Upper lobe of right lung (tissue), 1 donor: ENCODE results near the gene PTH2. TPM values are rescaled to one million over a fixed set of nuclear protein-coding genes. Genes with fewer than 3 reads are reported as not detected.
A peak's percentile ranks its signal among the peaks of the same experiment; 100 is the strongest.
"Not testable (repeated sequence)": the region's sequence is repeated elsewhere in the genome, so short reads cannot be mapped to it uniquely, and the experiment has no call there.

ENCODE experiments used
- ATAC-seq: fragments of 200-7000 bp; cut with Tn5 transposase; one replicate; pipeline ENCODE4 v1.9.1; 2020; ENCODE audit warnings: mild to moderate bottlenecking, moderate library complexity
- DNase-seq: peaks from one replicate; pipeline ENCODE4 v3.0.0-alpha.2; 2020
- H3K27ac ChIP-seq: fragments of 200-600 bp; one replicate; pipeline ENCODE4 v1.8.0; 2022
- H3K27me3 ChIP-seq: fragments of 200-600 bp; one replicate; pipeline ENCODE4 v1.8.0; 2022; ENCODE audit warnings: mild to moderate bottlenecking
- H3K36me3 ChIP-seq: fragments of 200-600 bp; one replicate; pipeline ENCODE4 v1.8.0; 2022
- H3K4me1 ChIP-seq: fragments of 200-600 bp; one replicate; pipeline ENCODE4 v1.8.0; 2022
- H3K4me3 ChIP-seq: fragments of 200-600 bp; one replicate; pipeline ENCODE4 v1.8.0; 2022; ENCODE audit warnings: mild to moderate bottlenecking
- H3K9me3 ChIP-seq: fragments of 200-600 bp; one replicate; pipeline ENCODE4 v1.8.0; 2022
- CTCF ChIP-seq: fragments of 200-600 bp; IDR thresholded peaks from one replicate; pipeline ENCODE4 v1.8.0; 2022; ENCODE audit warnings: antibody characterized with exemption
- intact Hi-C: fragments of 100-400 bp; cut with DNase I; formaldehyde crosslinking; loops from one replicate; pipeline ENCODE4 v1.11.0; 2022
- total RNA-seq: library from RNA; stranded (reverse); fragmentation: NEBNext Ultra II Directional; extraction: Animal tissue kit (Norgen Biotek cat#: 25700); gene quantifications from one replicate; pipeline ENCODE4 v1.2.1, GENCODE V29; 2021
- donor health status: DM: no; HTN: yes; CAD: no; lungs with severe emphysema.

PTH2 gene
- total RNA-seq, 1 donor from 2014 or later, result not detected

- TF ChIP-seq CTCF, result no peak
- no peaks in the 10 kb centered on the region for H3K36me3 ChIP-seq
- DNase-seq (no peak), ATAC-seq (peak; percentile 25)
- H3K27me3 ChIP-seq, result no peaks in the 10 kb centered on the region
- intact Hi-C loops, result no loop called here
- H3K9me3 ChIP-seq, result no peaks in the 10 kb centered on the region
- no peak overlapping the region for H3K4me3 ChIP-seq
- H3K4me1 ChIP-seq, result no peaks in the 10 kb centered on the region
- no peak overlapping the region for H3K27ac ChIP-seq
Measured at GRCh38 chr19:49374665-49375434, 48.4 kb downstream of the PTH2 start.

- intact Hi-C loops, H3K27me3 ChIP-seq, H3K9me3 ChIP-seq, H3K4me1 ChIP-seq, H3K36me3 ChIP-seq, DNase-seq, H3K4me3 ChIP-seq, H3K27ac ChIP-seq, ATAC-seq: not testable (repeated sequence)
Measured at GRCh38 chr19:49373174-49373573, 50.1 kb downstream of the PTH2 start.

Other genes starting within 250 kb of the PTH2 start
- 4.5 TPM for gene SLC6A16, start 98.2 kb downstream of the PTH2 start, total RNA-seq
- gene CD37, start 88.0 kb downstream of the PTH2 start, total RNA-seq, result 101 TPM
- gene TEAD2, start 61.0 kb downstream of the PTH2 start, total RNA-seq, result 36.4 TPM
- not detected for gene DKKL1, start 59.6 kb downstream of the PTH2 start, total RNA-seq
- gene KASH5, start 35.2 kb downstream of the PTH2 start, total RNA-seq, result 2.2 TPM
- not detected for gene GFY, start 1.9 kb upstream of the PTH2 start, total RNA-seq
- gene SLC17A7, start 18.1 kb upstream of the PTH2 start, total RNA-seq, result 0.69 TPM
- 64.2 TPM for gene PIH1D1, start 28.4 kb upstream of the PTH2 start, total RNA-seq
- 32.3 TPM for gene ALDH16A1, start 29.8 kb upstream of the PTH2 start, total RNA-seq
- 12.1 TPM for gene FLT3LG, start 50.8 kb upstream of the PTH2 start, total RNA-seq
- 1,829 TPM for gene RPL13A, start 64.2 kb upstream of the PTH2 start, total RNA-seq
- 1,616 TPM for gene RPS11, start 73.0 kb upstream of the PTH2 start, total RNA-seq
- gene FCGRT, start 89.2 kb upstream of the PTH2 start, total RNA-seq, result 320 TPM
- gene RCN3, start 104.6 kb upstream of the PTH2 start, total RNA-seq, result 22.1 TPM
- gene NOSIP, start 157.1 kb upstream of the PTH2 start, total RNA-seq, result 48.7 TPM
- 10.1 TPM for gene PRRG2, start 157.9 kb upstream of the PTH2 start, total RNA-seq
- gene PRR12, start 167.7 kb upstream of the PTH2 start, total RNA-seq, result 30.9 TPM
- 138 TPM for gene RRAS, start 216.7 kb upstream of the PTH2 start, total RNA-seq
- gene SCAF1, start 218.8 kb upstream of the PTH2 start, total RNA-seq, result 67.9 TPM
- 86.4 TPM for gene IRF3, start 242.4 kb upstream of the PTH2 start, total RNA-seq
- gene BCL2L12, start 242.5 kb upstream of the PTH2 start, total RNA-seq, result 15.8 TPM